Measurements from ENCODE around the gene GPR55.

GPR55 gene

DNA sequence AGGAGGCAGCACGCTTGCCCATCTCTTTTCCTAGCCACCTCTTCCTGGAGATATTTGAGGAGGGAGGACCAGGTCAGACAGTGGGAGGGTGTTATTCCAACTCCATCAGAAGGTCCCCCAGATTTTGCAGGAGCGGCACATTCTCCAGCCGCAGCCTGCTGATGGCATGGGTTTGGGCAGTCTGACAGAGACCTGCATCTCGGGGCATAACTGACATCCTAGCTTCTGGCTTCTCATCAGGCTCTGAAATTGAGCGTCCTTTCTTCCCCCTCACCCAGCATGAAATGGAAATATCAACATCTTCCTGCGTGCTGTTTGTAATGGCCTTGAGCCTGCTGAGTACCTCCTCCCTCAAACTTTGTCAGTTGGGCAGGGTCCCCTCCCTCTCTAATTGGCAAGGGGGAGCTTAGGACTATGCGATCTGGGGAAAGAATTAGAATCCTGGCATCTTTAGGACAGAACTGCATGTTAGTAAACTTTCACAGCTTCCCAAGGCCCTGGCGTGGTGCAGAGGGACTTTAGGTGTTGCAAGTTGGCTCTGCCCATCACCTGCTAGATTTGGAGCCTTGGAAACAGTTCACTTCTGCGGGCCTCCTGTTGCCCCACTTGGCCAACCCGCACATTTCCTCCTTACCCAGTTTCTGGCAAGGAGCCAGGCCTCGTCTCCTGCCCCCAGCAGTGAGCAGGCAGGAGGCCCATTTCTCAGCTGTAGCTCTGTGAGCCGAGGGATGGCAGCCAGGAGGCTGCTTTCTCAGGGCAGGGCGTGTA, 58.1 kb downstream of the GPR55 start:
- peak; percentile 65 for DNase-seq (ENCODE audit: low spot score)

DNA sequence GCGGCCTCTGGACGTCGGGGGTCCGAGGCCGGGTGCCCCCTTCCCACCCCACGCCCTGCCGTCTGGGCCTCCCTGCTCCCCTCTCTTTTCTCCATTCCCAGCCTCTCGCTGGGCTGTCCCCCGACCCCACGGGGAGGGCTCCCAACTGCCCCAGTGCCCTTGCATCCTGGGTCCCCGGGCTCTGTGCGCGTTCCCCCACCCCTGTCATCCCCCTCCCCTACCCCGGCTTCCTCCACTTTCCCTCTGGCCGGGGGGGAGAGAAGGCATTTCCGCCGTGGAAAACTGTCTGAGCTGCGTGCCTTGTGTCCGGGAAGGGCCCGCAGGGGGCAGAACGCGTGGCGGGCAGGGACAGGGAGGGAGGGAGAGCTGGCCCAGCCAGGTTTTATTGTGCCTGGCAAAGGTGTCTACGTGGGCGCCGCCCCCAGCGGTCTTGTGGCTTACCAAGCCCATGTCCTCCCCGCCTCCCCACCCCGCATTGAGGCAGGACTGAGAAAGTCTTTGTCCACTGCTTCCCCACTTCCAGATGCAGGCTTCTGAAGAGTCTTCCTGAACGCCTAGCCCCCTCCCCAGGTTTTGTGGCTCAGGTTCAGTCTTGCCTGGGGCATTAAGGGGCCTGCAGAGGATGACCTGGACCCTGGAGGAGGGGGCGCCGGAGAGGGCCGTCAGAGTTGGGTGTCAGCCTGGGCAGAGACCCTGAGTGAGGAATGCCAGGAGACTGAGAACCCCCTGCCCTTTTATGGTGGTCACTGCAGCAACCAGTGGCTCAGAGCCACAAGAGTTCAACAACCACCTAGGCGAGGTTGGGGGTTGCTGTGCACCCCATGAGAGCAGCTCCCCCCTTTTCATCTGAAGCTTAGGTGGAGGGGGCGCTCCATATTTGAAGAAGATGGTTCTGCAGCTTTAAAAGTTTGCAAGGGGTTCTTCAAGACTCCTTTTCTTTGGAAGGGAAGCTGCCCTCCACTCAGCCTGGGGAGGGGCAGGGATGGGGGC, 59.0 kb downstream of the GPR55 start:
- no peak for DNase-seq (ENCODE audit: low spot score)

DNA sequence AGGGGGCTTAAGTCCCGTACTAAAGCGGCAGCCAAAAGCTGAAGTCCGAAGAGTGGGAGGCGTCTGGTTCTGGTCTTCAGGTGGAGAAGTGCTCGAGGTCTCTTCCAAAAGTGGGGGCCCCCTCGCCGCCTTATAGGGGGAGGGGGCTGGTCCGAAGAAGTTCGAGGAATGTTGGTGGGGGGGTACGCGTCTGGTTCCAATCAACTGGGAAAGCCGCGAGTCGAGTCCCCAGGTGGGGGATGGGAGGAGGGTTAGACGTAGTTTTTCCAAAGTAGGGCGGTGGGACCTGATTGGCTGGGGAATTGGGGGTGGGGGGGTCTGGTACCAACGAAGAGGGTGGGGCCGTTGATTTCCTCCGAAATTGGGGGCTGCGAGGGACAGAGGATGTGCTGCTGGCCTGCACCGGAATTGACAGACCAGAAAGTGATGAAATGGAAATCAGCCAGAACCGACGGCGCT, 59.7 kb downstream of the GPR55 start:
- no peak for DNase-seq (ENCODE audit: low spot score)

DNA sequence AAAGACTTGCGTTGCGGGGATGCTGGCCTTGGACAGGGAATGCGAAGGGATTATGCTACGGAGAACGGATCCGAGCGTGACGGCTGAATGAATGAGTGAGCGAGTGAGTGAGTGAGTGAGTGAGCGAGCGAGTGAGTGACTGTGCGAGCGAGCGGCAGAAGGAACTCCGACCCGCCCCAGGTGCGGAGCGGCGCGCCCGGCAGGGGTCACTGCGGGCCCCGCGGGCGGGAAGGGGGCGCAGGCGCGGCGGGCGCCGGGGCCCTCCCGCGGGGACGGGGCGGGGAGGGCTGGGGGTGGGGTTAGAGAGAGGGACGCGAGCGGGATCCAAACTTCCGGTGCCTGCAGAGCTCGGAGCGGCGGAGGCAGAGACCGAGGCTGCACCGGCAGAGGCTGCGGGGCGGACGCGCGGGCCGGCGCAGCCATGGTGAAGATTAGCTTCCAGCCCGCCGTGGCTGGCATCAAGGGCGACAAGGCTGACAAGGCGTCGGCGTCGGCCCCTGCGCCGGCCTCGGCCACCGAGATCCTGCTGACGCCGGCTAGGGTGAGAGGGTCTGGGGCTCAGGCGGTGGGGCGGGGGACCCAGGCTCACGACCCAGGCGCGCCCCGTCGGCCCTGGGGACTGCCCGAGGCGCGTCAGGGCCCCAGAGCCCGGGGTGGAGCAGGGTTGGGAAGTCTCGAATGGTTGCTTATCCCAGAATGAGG, 60.3 kb downstream of the GPR55 start, which contains the start of gene ITM2C:
TSS of gene ITM2C (plus strand) at position 338 of the 702 bp plus-strand sequence. CDS start at position 422, 84 bp downstream.
- DNase-seq (ENCODE audit: low spot score): peak; percentile 67

DNA sequence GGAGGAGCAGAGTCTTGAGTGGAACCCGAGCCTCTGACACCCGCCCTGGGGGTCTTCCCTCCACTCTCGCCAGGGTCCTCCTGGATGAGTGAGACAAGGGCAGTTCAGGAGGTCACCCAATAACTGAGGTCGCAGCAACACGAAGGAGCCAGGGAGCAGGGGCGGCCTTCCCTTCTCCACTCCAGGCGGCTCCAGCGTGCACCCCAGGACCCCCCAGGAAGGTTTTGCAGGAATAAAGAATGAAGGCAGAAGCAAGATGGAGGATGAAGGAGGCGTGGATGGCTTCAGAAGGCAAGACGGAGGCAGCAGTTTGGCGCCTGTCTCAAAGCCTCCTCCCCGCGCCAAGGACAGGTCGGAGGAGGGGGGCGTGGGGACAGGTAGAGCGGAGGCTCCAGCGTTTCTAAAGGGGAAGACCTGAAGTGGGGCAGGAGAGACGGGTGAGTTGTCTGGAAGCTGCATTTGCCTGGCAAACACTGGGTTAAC, 60.9 kb downstream of the GPR55 start:
- DNase-seq (ENCODE audit: low spot score): no peak

DNA sequence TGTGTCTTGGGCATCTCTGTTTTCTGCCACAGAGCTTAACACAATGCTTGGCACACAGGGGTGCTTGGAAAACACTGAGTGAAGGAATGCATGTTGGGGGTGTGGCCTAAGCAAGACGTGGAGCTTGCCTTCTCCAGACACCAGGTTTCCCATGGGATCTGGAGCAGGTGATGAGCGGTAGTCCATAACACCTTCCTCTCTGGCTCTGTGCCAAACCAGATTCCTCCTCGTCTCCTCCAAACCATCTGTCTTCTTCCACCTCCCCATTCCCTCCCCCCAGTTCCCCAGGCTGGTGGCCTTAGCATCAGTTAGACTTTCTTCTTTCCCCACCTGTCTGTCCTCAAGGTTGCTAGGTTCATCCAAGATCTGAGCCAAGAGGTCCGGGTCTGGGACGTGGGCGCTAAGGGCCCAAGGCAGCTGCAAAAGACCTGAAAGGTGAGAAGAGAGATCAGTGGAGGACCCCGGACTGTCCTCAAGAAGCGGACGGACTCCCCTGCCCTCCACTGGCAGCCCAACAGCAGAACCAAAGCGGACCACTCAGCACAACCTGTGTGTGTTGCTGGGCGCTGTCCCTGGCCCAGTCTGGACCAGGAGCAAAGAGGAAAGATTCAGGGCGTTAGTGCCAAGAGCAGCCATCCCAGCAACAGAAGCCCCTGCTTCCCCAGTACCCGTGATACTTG, 61.5 kb downstream of the GPR55 start:
- DNase-seq (ENCODE audit: low spot score): no peak

DNA sequence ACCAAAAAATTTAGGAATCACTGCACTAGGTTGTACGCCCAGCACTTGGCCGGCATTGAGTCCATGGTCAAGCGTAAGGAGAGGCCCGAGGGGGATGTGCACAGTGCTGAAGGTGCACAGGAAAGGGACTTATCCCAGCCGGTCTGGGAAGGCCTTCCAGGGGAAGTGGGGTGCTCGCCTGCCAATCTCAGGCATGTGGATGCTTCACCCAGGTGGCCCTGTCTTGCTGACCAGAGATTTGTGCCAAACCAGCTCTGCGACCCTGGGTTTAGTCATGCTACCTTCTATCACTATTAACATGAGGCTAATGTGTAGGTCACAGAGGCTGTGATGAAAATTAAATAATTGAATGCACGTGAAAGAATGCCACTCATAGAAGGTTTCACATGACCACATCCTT, 62.0 kb downstream of the GPR55 start:
- no peak for DNase-seq (ENCODE audit: low spot score)

DNA sequence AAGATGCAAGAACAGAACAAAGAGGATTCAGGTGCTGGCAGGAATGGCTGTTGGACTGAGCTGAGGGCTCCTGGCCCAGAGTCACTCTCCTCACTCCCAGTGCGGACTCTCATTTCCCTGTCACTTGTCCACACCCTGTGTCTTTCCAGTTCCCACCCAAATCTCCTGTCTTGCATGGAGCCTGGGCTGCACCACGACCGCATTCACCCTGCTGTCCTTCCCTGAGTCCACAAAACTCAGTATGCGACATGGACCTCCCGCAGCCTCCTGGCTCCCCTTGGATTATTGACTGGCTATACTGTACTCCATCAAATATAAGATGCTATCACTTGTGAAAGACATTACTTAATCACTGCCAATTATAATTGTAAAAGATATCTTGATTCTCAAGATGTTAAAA, 62.8 kb downstream of the GPR55 start:
- DNase-seq (ENCODE audit: low spot score): no peak

DNA sequence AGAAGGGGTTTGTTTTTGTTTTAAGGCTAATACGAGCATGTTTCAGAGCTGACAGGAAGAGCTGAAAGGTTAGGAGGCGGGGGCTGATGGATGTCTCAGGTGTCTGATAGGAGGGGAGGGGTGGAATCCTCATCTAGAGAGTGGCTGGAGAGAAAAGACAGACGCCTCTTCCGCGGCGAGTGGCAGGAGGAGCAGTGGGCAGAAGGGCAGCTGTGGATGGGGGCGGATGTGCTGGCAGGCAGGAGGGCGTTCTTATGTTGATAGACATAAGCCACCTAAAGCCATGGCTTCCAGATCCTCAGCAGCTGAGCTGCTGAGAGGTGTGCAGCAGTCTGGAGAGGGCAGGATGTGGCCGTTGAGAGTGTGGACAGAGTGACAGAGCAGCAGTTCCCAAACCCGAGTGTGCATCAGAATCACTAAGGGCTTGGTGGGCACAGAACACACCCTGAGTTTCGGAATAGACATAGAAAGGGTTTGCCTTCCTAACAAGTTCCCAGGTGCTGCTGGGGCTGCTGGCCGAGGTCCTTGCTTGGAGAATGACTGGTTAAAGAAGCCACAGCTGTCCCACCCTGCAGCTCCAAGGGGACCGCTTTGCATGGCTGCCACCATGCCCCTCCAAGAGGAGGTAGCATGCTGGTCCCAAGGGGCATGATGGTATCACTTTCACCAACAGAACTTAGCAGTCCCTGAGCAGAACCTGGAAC, 63.3 kb downstream of the GPR55 start:
- no peak for DNase-seq (ENCODE audit: low spot score)
